ENCODE measurements around the gene RBM14. TPM values are rescaled to one million over a fixed set of nuclear protein-coding genes. Genes with fewer than 3 reads are reported as not detected.

Gene RBM14
- polyA plus RNA-seq, 1 donor (not counting 4 experiments of a cell fraction or from before 2014, with no cell fraction given) = 16.6 TPM

DNA sequence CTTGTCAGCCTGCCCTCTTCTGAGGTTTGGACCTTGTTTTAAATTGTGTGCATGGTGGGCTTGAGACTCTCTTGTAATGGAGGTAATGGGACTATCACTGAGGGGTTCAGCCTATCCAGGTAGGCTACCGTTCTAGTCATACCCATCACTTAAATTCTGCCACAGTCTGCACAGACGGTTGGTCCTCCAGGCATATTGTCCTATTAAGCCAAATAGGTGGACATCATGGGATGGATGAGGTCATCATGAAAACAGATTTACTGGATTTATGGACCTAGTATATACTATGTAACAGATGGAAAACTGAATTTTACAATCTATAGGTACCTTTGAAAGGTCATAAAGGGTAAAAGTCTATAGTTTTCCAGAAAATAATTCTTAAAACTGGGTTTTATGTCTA lies 12.9 kb downstream of the RBM14 start:
- no peaks in the 10 kb centered on the region for H3K4me1 ChIP-seq (ENCODE audit: control insufficient read depth, extremely low read depth, insufficient read depth, low read length)
- H3K36me3 ChIP-seq (ENCODE audit: control insufficient read depth in 2 of 2, extremely low read depth in 1 of 2, insufficient read depth in 2 of 2, low read length in 2 of 2) = peaks cover 48 to 50% of the 10 kb centered on the region in 2 experiments
- DNase-seq (ENCODE audit: low read depth, low spot score) (no peak), FAIRE-seq (no peak)
- no peak overlapping the region for H3K4me2 ChIP-seq (ENCODE audit: control insufficient read depth, extremely low read depth, insufficient read depth, low read depth, low read length)
- no peaks in the 10 kb centered on the region for H3K9me1 ChIP-seq (ENCODE audit: control insufficient read depth, extremely low read depth, insufficient read depth, low read length)
- no peak overlapping the region for H2AFZ ChIP-seq (ENCODE audit: control insufficient read depth, low read length)
- no peak overlapping the region for H3K4me3 ChIP-seq (ENCODE audit: control insufficient read depth in 2 of 3, extremely low read depth in 1 of 3, insufficient read depth in 2 of 3, low read depth in 1 of 3, low read length in 3 of 3)
- no peak overlapping the region for H3K27ac ChIP-seq (ENCODE audit: control insufficient read depth, insufficient read depth, low read length)
- TF ChIP-seq CTCF (optimal IDR thresholded peaks at IDR 0.05 in 1 of 3, IDR thresholded peaks at IDR 0.05 in 1 of 3, conservative IDR thresholded peaks at IDR 0.05 in 1 of 3; ENCODE audit: extremely low read depth in 1 of 3, insufficient read depth in 2 of 3, low read length in 3 of 3) (no peak), EZH2 (IDR thresholded peaks at IDR 0.05; ENCODE audit: low read length) (no peak)
- H3K79me2 ChIP-seq (ENCODE audit: control insufficient read depth, insufficient read depth, low read length) = peaks cover 95% of the 10 kb centered on the region
- peaks cover 23% of the 10 kb centered on the region for H4K20me1 ChIP-seq (ENCODE audit: control insufficient read depth, extremely low read depth, insufficient read depth, low read length)
- H3K27me3 ChIP-seq (ENCODE audit: control insufficient read depth, extremely low read depth, insufficient read depth, low read length) = no peaks in the 10 kb centered on the region
- no peaks in the 10 kb centered on the region for H3K9me3 ChIP-seq (ENCODE audit: control insufficient read depth, low read depth, low read length)
- H3K9ac ChIP-seq (ENCODE audit: control insufficient read depth, extremely low read depth, insufficient read depth, low read length) = no peak overlapping the region
- dilution Hi-C loops (cut with MboI; ENCODE audit: extremely low pct_ligation_motif_present, low sequenced_read_pairs) = no loop called here

GRCh38 chr11:66631883-66632282 lies 15.5 kb downstream of the RBM14 start:
- Histone ChIP-seq H3K4me3 (ENCODE audit: control insufficient read depth in 2 of 3, extremely low read depth in 1 of 3, insufficient read depth in 2 of 3, low read depth in 1 of 3, low read length in 3 of 3) (no peak overlapping the region), H3K36me3 (ENCODE audit: control insufficient read depth in 2 of 2, extremely low read depth in 1 of 2, insufficient read depth in 2 of 2, low read length in 2 of 2) (peaks cover 31% of the 10 kb centered on the region in 2 experiments), H3K4me1 (ENCODE audit: control insufficient read depth, extremely low read depth, insufficient read depth, low read length) (peaks cover 7% of the 10 kb centered on the region), H3K9ac (ENCODE audit: control insufficient read depth, extremely low read depth, insufficient read depth, low read length) (no peak overlapping the region), H3K9me1 (ENCODE audit: control insufficient read depth, extremely low read depth, insufficient read depth, low read length) (no peaks in the 10 kb centered on the region), H3K4me2 (ENCODE audit: control insufficient read depth, extremely low read depth, insufficient read depth, low read depth, low read length) (no peak overlapping the region), H3K9me3 (ENCODE audit: control insufficient read depth, low read depth, low read length) (no peaks in the 10 kb centered on the region), H4K20me1 (ENCODE audit: control insufficient read depth, extremely low read depth, insufficient read depth, low read length) (peaks cover 8% of the 10 kb centered on the region), H3K27me3 (ENCODE audit: control insufficient read depth, extremely low read depth, insufficient read depth, low read length) (no peaks in the 10 kb centered on the region), H2AFZ (ENCODE audit: control insufficient read depth, low read length) (no peak overlapping the region), H3K27ac (ENCODE audit: control insufficient read depth, insufficient read depth, low read length) (no peak overlapping the region), H3K79me2 (ENCODE audit: control insufficient read depth, insufficient read depth, low read length) (peaks cover 93% of the 10 kb centered on the region)
- no peak for TF ChIP-seq CTCF (optimal IDR thresholded peaks at IDR 0.05 in 1 of 3, IDR thresholded peaks at IDR 0.05 in 1 of 3, conservative IDR thresholded peaks at IDR 0.05 in 1 of 3; ENCODE audit: extremely low read depth in 1 of 3, insufficient read depth in 2 of 3, low read length in 3 of 3)
- TF ChIP-seq EZH2 (IDR thresholded peaks at IDR 0.05; ENCODE audit: low read length) = no peak
- no peak for DNase-seq (ENCODE audit: low read depth, low spot score)
- dilution Hi-C loops (cut with MboI; ENCODE audit: extremely low pct_ligation_motif_present, low sequenced_read_pairs) = no loop called here
- FAIRE-seq = no peak

All from keratinocyte (primary cell).